NCI-H446 (cell line): Measurements from ENCODE around the gene TTC23L.

Experiments used
- DNase-seq, 2 experiments: peaks; one replicate each; lab custom pipeline; 2025; lab: John Stamatoyannopoulos, UW

Gene TTC23L

GRCh38 chr5:34833976-34834793 lies 4.8 kb upstream of the TTC23L start:
- no peak for DNase-seq

GRCh38 chr5:34834794-34835089 lies 4.2 kb upstream of the TTC23L start:
- no peak for DNase-seq

- no peak for DNase-seq
These were observed 3.3 kb upstream of the TTC23L start for GRCh38 chr5:34835664-34836063.

- DNase-seq = no peak
These were observed 2.9 kb downstream of the TTC23L start for GRCh38 chr5:34841816-34842215.

- DNase-seq = no peak
These were observed 3.6 kb downstream of the TTC23L start for GRCh38 chr5:34842554-34842953.

GRCh38 chr5:34843497-34843896 lies 4.5 kb downstream of the TTC23L start:
- DNase-seq = no peak

- DNase-seq = peak; percentile 10 to 44
These were observed 5.1 kb downstream of the TTC23L start for GRCh38 chr5:34844106-34844505.

- DNase-seq = no peak
These were observed 6.0 kb downstream of the TTC23L start for GRCh38 chr5:34844999-34845398.

- no peak for DNase-seq
These were observed 8.1 kb downstream of the TTC23L start for GRCh38 chr5:34847056-34847455.

- no peak for DNase-seq
These were observed 8.6 kb downstream of the TTC23L start for GRCh38 chr5:34847552-34847951.

GRCh38 chr5:34848230-34848629 lies 9.3 kb downstream of the TTC23L start:
- no peak for DNase-seq

GRCh38 chr5:34849253-34849652 lies 10.3 kb downstream of the TTC23L start:
- no peak for DNase-seq

GRCh38 chr5:34854459-34855174 lies 15.7 kb downstream of the TTC23L start:
- DNase-seq = peak; percentile 54 to 64

- no peak for DNase-seq
These were observed 18.2 kb downstream of the TTC23L start for GRCh38 chr5:34857161-34857560.

GRCh38 chr5:34857894-34858293 lies 18.9 kb downstream of the TTC23L start:
- DNase-seq = no peak

GRCh38 chr5:34858790-34859189 lies 19.8 kb downstream of the TTC23L start:
- no peak for DNase-seq

- DNase-seq = no peak
These were observed 20.3 kb downstream of the TTC23L start for GRCh38 chr5:34859253-34859652.

GRCh38 chr5:34863946-34864345 lies 25.0 kb downstream of the TTC23L start:
- DNase-seq = no peak

GRCh38 chr5:34865091-34865490 lies 26.1 kb downstream of the TTC23L start:
- DNase-seq = no peak

- DNase-seq = no peak
These were observed 28.1 kb downstream of the TTC23L start for GRCh38 chr5:34866989-34867471.

GRCh38 chr5:34867660-34868059 lies 28.7 kb downstream of the TTC23L start:
- no peak for DNase-seq

- no peak for DNase-seq
These were observed 29.8 kb downstream of the TTC23L start for GRCh38 chr5:34868791-34869190.

- no peak for DNase-seq
These were observed 30.3 kb downstream of the TTC23L start for GRCh38 chr5:34869256-34869655.

GRCh38 chr5:34870382-34870781 lies 31.4 kb downstream of the TTC23L start:
- no peak for DNase-seq
